Hematopoietic multipotent progenitor cell treated with erythropoietin and hydrocortisone succinate and interleukin-3 and kit ligand, for 17 days (in vitro differentiated cells): ENCODE results near the gene SOBP.
"Not testable (repeated sequence)": the region's sequence is repeated elsewhere in the genome, so short reads cannot be mapped to it uniquely, and the experiment has no call there.

Source experiments
- DNase-seq: peaks from one replicate; pipeline ENCODE4 v3.0.0-alpha.2; 2015; ENCODE audit warnings: low spot score

Gene SOBP

DNA sequence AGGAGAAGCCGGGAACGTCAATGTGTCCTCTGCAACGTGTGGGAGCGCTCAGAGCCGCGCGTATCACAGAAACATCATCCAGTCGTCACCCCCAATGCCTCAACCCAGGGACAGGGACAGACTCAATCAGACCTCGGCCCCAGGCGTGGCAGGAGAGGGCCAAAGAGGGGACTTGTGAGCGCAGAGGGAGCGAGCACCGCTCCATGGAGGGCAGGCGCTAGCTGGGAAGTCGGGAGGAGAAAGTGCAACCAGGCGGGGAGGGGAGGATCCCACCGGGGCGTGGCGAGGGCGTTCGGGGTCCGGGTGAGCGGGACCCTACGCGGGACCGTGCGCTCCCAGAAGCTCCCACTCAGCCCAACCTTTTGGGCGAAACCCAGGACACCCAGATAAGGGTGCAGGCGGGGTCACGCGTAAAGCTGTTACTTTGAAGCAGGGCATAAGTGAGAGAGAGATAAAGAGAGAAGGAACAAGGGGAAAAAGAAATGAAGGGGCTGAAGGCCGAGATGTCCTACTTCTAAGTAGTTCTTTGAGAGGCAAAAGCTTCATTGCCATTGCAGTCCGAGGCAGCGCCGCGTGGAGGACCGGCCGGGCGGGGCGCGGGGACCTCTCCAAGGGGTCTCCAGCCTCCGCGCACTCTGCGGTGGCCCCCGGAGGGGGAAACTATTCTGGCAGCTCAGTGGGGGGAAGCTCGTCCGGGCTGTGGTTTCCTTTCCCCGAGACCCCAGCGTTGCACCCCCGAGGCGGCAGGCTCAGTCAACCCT lies 862 bp upstream of the SOBP start:
- DNase-seq, result no peak

DNA sequence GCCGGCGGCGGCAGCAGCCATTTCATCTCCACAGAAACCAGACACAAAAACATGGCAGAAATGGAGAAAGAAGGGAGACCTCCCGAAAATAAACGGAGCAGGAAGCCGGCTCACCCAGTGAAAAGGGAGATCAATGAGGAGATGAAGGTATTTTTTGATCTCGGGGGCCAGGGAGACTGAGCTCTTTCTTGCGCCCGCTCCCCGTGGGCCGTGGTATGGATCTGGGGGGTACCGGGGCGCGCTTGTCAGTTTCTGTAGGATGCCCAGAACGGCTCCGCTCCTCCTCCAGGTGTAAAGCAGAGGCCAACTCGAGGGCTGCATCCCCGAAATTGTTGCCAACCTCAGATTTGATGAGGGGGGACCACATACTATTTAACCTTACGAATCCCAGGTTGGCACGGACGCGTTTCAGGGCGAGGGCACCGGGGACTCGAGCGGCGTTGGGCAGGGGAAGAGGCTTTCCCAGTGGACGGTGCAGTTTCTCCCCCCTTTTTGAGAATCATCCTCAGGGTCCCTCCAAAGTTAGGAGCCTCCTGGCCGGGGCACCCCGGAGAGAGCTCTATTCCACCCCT lies 735 bp downstream of the SOBP start:
- no peak for DNase-seq

DNA sequence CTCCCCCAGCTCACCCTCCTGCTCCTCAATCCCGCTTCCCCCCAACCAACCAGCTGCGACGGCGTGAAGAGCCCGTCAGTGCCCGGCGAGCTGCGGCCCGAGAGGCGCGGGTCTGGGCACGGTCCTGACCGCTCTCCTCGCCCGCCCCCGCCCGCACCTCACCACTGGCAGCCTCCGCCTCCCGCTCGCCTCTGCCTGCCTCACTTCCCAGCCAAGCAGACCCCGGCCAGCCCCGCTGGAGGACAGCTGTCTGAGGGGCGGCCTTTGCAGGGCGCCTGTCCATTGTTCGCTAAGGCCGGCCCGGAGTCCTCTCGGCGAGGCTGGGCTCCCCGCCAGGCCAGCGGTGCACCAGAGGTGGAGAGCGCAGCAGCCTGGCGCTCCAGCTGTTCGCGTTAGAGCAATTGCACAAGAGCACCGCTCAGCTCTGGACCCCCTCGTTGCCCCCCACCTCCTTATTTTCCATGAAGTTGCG lies 1.3 kb downstream of the SOBP start:
- DNase-seq, result no peak

DNA sequence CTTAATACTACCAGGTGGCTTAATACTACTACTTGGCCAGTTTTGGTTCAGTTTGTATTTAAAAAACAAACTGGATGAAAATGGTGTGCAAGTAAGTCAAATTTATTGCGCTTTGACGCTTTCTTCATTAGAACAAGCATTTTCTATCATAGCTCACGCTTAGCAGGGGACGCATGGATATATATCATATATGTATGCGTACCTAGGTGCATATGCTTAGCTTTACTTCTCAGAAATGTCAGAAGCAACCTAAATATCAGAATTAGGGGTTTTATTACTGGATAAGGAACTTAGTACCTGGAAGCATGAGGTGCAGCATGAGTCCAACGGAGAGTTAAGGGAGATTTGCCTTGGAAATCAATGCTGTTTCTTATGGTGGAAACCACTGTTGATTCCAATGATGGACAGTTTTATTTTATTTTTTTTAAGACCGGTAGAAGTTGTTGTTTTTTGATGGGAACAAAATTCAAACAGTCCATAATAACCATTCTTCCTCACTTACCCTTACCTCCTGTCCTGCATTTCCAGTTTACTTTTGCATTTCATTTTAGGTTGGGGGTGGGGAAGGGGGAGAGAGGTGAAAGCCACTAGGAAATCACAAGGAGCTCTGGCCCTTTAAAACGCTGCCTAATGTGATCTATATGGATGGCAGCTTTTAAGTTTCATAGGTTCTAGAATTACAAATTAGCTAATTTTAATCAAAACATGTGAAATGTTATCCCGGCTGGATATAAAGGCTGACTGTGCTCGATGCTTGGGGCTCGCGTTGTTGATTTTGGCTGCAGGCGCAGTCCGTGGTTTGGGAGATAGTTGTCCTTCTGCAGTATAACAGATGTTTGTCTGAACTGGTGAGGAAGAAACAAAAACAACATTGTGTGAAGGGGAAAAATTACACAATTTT lies 2.1 kb downstream of the SOBP start:
- DNase-seq, result no peak

DNA sequence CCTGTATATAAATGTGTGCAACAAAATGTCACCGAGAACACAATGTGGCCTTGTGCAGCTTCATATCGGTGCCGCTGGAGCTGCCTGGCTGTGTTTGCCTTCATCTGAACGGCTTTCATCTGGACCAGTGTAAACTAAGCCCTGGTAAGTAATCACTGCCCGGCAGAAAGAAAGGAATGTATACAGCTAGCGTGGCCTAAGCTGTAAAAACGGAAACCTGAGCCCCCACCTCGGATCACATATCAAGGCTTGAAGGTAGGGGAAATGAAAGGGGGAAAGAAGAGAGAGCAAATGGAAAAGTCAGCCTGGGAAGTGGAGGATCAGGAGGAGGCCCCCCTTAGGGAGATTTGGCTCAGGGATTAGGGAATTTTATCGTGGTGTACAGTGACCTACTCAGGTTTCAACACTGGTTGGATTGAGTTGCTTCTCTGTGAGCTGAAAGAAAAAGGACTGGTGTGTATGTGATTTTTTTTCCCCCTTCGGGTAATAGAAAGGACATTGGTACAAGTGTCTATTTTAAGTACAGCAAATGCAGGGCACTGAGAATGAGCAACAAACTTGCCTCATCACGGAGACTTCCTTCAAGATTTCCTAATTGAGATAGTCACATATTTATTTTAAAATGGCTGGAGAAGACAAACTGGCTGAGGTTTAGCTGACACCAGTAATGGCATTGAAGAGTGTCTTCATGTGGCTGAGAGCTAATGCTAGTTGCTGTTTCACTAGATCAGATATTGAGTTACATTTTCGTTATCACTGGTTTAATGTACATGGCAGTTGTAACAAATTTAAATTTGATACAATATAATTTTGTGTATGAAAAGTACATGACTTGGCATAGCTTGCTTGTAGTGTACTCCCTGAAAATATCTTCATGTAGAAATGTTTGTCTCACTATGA lies 3.5 kb downstream of the SOBP start:
- DNase-seq, result no peak

DNA sequence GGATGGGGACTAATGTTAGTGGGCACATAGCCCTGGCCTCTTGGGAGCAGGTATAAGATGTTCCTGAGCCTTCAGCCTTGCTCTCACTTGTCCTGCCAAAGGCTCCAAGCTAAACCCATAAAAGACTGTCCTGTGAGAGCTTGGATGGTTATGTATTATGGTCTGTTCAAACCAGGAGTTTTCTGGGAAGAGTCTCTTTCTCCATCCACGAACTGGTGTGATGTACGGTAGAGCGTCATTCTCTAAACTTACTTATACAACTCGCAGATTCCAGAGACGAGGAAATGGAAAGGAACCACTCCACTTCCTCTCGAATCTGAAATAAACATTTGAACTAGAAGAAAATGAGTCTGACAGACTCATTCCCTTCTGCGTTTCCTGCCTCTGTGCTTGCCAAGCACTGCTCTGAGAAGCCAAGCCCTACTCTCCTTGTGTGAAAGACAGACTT lies 5.3 kb downstream of the SOBP start:
- no peak for DNase-seq

DNA sequence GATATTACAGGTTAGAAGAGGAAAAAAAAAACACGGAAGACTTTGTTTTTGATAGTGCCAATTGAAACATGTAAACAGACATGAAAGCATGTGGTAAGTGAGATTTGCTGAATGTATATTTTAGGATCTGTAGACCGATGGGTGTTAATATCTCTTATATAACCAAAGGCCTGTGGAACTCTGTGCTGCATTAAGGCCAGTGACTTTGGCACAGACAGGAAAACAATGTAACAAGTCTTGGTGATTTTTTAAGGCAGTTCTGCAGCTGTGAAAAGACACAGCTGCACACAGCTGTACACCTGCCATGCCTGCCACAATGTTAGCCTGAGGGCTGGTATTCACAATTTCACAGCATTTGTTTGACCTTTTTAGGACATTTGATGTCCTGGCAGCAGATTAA lies 6.1 kb downstream of the SOBP start:
- no peak for DNase-seq

DNA sequence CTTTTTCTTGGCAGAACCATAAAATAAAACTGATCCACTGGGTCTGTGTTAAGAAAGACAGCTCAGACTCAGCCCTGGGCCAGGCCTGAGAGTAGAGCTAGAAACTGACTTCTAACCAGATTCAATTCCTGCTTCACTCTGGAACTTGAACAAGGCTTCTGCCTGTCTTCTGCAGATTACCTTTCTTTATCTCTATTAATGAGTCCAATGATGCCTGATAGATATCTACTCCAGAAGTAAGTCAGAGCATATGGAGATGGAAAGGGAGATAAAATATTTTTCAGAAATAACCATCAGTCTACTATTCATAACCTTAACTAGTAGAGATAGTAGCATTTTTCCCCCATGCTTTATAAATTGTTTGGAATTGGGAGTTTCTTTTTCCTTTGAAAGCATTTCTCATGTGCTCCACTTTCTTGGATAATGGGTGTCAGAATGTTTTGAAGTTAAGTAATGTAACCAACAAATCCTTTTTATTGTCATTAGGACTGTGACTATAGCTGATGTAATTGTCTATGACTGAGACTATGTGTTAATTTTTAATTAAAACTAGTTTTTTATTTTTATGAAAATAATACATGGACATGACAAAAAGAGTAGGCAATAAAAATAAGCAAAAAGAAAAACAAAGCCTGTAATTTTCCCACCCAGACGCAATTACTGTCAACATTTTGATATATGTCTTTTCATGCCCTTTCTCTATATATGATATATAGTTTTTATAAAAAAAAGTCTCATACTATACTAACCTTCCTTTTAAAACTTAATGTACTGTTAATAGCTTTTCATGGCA lies 7.2 kb downstream of the SOBP start:
- DNase-seq, result no peak

DNA sequence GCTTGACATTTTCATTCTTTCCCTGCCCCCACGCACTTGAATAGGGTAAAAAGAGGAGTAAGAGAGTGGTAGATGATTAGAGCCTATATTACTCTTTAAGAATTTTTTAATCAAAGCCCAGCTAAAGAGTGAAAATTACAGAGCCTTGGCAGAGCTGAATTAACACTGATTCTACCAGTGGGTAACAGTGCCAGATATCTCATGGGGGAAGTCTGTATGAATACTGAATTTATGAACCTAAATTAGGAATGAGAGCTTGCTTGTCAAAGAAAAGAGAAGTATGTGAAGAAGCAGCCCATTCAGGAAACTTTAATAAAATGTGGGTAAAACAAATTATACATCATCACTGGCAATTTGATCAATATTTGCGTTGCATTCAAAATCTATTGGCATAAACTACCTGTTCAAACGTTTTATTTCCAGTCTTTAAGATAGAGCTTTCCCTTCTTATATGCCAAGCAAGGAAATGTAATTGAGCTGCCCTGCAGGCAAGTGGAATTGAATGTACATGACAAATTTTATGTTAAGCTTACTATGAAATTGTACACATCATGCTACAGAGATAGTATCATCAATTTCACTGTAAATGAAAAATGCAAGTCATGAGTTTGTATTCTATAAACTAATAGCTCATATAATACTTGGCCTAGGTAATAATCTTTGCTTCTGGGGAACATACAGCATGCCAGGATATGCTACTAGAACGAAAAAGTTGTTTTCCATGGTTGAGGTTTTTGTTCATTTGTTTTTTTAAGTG lies 14.5 kb downstream of the SOBP start:
- no peak for DNase-seq

DNA sequence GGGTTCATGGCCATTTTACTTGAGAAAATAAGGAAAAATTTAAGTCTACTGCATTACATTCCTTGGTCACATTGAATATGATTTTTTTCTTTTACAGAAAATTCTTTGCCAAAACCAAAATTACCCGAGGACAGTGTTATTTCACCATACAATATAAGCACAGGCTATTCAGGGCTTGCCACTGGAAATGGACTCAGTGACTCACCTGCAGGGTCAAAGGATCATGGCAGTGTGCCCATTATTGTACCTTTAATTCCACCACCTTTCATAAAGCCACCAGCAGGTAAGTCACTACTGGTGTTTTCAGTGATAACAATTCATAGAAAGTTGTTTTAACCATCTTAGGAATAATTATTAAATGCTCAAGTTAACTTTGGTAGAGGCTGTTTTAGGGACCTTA lies 16.2 kb downstream of the SOBP start:
- no peak for DNase-seq

DNA sequence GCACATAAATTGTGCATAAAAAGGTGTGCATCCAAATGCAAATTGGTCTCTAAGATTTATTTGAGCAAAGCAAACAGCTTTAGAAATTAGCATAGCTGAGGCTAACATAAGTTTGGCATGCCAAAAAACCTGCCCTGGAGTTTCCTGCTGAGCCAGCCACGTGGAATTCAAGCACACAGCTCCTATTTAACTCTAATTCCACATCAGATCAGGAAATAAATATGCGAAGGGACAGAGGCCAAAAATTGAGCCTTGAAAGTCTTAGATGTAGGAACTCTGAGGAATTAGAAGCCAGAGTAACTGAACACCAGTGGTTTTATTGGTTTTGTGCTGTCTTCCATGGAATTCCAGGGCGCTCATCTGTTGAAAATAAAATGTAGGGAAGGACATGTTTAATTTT lies 19.6 kb downstream of the SOBP start:
- no peak for DNase-seq

DNA sequence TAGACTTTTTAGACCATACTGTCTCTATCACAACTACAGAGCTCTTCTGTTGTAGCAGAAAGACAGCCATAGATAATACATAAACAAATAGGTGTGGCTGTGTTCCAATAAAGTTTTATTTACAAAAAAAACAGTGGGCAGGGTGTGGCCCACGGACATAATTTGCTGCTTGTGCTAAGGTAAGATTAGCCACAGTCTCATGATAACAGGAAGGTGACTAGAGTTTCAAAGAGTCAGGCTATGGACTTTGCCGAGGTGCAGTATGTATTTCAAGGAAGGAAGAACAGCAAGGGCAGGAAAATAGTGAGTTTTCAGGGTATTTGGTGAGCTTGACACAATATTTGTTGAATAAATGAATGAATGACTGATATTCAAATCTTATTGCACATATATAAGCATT lies 20.2 kb downstream of the SOBP start:
- DNase-seq, result no peak

DNA sequence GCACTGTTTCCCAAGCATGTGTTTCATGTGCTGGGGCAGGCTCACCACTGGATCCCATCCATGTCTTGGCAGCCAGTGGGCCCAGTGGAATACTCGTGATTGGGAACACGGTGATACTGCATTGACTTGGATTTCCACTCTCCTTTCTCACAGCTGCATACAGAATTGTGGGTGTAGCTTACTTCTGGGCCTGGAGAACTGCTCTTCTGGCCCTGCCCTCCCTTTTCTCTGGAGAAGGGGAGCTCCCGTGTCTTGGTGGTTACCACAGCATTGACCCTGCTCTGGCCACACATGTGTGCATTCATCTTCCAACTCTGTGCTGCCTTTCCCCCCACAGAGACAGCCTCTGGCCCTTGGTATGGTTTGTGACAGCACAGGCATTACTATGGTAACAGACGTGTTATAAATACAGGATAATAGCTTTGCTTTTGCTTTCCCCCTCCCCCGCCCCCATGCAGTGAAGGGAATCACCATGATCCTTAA lies 21.6 kb downstream of the SOBP start:
- no peak for DNase-seq

DNA sequence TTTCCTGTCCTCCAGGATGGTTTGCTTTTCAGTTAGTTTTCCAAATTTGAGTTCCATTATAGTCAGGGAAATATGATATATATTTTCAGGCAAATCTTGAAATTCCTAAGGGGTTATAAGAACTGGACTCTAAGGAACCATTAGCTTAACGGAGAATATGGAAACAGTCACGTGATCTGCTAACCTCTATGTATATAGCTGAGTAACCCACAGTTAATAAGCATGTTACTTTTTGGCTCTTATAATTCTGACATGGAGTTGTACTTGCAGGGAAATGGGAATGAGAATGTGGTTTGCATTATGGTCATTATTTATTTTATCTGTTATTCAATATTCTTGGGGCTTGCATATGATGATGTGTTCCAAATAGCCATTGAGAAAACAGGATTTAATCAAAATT lies 23.3 kb downstream of the SOBP start:
- DNase-seq, result no peak

DNA sequence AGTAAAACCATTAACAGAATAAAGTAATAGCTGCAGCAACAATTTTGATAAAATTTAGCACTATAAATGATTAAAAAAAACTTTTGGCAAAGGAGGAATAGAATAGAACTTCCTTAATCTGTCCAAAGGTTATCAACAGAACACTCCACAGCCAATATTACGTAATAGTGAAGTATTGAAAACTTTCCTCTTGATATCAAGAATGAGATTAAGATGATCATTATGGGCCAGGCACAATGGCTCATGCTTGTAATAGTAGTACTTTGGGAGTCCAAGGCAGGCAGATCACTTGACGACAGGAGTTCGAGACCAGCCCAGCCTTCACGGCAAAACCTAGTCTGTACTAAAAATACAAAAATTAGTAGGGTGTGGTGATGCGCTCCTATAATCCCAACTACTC lies 26.0 kb downstream of the SOBP start:
- DNase-seq, result no peak

DNA sequence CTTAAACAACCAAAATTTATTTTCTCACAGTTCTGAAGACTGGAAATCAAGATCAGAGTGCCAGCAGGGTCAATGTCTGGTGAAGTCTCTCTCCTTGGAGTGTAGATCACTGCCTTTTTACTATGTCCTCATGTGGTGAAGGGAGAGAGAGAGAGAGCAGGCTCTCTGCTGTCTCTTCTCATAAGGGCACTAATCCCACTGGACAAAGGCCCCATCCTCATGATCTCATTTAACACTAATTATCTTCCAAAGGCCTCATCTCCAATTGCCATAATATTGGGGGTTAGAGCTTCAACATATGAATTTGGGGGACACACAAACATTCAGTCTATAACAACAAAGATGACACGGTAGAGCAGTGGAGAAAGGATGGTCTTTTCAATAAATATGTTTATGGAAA lies 27.4 kb downstream of the SOBP start:
- no peak for DNase-seq

DNA sequence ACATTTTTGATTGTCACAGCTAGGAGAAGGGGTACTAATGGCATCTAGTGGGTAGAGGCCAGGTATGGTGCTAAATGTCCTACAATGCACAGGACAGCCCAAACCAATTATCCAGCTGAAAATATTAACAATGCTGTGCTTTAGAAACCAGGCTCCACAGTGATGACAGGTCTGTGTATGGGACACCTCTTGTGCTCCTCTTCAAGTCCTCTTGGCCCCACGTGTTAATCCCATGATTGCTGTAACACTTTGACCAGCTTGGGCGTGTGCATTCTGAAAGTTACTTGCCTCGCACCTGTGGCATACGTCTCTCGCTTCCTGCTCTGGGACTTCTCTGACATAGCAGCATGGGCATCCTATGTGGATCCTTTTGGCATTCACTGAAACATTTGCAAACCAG lies 29.3 kb downstream of the SOBP start:
- not testable (repeated sequence) for DNase-seq

DNA sequence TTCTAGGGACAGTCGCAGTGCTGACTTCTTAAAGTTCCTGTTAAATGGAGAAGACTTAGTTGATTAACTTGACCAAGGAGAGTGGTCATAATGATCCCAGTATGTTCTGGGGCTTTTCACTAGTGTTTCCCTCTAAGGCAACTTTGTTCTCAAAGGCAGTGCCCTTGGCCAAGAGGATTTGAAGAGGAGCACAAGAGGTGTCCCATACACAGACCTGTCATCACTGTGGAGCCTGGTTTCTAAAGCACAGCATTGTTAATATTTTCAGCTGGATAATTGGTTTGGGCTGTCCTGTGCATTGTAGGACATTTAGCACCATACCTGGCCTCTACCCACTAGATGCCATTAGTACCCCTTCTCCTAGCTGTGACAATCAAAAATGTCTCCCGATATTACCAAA lies 30.8 kb downstream of the SOBP start:
- DNase-seq, result not testable (repeated sequence)

DNA sequence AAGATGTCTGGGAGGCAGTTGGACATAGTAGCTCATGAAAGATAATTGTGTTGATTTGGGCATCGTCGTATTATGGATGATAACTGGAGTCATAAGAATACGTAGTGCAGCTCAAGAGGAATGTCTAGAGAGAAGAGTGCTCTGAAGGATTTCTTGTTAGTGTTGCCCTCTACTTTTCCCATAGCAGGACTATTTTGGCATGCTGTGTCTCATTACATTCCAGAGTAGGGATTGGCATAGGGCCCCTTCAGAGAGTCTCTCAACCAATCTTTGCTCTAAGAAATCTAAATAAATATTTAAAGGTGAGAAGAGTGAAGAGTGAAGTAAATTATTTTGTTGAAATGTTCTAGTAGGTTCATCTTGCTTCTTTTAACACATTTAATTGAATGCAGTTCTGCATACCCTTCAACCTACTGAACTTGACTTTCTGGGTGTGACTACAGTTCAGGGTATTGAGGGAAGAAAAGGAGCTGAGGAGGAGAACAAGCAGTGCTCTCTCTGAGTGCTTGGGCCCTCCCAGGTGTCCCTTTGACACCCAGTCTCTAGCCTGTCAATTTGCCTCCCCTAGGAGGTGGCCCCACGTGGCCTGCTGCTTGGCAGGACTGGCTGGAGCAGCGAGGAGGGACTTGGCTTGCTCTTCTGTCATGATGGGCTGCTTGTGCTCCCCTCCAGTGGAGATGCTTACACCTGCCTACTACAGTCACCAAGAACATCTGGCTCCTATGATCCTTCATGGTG lies 33.3 kb downstream of the SOBP start:
- no peak for DNase-seq
